Hematopoietic multipotent progenitor cell (in vitro differentiated cells): ENCODE data around the gene PLA2G2E. TPM values are rescaled to one million over a fixed set of nuclear protein-coding genes. Genes with fewer than 3 reads are reported as not detected.
"Not testable (repeated sequence)": the region's sequence is repeated elsewhere in the genome, so short reads cannot be mapped to it uniquely, and the experiment has no call there.

Source experiments
- DNase-seq, 3 donors: peaks; one replicate each; pipeline ENCODE4 v3.0.0-alpha.2; 2011 to 2015; ENCODE audit warnings: low read depth in 2 of 3, low spot score in 2 of 3
- total RNA-seq: library from RNA; depleted of rRNA; stranded (reverse); fragments of >200 nt; gene quantifications from one replicate; pipeline ENCODE4 v1.2.3, GENCODE V29; 2012

Gene PLA2G2E
- total RNA-seq, 1 donor, result not detected

DNA sequence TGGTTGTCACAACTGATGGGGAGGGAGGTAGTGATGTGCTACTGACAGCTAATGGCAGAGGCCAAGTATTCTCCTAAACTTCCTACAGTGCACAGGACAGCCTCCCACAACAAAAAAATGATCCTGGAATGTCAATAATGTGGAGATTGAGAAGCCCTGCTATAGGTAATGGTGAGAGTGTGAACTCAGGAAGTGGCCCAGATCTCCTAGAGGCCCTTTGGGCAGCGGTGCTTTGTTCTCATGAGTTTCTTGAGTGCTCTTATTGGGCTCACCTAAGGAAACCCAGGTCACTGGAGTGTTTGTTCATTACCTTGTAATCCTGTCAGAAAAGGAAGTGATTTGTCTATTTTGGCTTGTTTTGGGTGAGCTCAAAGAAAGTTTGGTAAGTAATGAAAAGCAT, 35.3 kb downstream of the PLA2G2E start:
- DNase-seq, result no peak

- DNase-seq, result no peak
Measured at GRCh38 chr1:19885821-19886220, 37.6 kb downstream of the PLA2G2E start.

DNA sequence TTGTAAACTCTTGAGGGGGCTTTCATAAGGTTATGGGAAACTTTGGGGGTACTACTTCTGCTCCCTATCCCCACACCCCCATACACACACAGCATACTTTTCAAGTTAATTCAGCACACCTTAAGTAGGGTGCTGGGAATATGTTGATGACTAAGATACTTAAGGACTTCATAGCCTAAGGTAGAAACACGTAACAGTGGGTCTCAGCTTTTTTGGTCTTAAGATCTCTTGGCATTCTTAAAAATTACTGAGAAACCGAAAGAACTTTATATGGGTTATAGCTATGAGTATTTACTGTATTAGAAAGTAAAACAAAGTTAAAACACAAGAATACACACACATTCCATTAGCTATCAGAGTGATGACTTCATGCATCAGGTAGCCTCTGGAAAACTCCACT, 39.1 kb downstream of the PLA2G2E start:
- no peak for DNase-seq

DNA sequence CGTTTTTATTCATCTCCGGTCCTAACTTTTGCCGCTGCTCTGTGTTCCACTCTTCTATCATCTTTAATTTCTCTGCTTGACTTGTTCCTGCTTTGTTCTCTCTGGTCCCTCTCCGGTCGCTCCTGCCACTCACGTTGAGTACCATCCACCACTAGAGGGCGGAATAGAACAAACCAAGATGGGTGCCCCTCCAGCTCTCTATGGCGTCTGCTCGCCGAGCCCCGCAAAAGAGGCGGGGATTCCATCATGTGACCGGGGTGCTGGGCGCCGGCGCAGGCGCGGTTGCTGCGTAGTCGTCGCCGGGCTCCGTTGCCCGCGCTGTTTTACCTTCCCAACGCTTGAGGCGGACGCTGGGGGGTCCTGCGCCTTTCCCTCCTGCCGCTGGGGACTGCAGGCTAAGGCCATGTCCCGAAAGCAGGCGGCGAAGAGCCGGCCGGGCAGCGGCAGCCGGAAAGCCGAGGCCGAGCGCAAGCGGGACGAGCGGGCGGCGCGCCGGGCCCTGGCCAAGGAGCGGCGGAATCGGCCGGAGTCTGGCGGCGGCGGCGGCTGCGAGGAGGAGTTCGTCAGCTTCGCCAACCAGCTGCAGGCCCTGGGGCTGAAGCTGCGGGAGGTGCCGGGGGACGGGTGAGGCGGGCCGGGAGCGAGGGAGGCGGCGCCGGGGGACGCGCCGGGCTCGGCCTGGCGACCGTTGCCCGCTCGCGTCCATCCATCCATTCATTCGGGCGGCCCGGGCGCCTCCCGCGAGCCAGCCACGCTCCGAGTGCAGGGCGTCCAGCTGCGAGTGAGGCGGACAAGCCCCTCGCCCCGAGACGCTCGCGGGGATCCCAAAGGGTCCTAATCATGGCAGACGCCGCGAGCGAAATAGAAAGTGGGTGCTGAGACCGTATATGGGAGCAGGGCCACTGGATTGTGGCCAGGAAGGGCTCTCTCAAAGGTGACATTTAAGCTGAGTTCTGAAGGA, 41.0 kb downstream of the PLA2G2E start, which contains the start of gene OTUD3:
Gene OTUD3, plus strand, starts transcription at position 285 of the 961 bp plus-strand sequence. Its CDS starts 119 bp downstream, at position 404.
- DNase-seq, result peak; percentile 88 to 99 (median 98)

DNA sequence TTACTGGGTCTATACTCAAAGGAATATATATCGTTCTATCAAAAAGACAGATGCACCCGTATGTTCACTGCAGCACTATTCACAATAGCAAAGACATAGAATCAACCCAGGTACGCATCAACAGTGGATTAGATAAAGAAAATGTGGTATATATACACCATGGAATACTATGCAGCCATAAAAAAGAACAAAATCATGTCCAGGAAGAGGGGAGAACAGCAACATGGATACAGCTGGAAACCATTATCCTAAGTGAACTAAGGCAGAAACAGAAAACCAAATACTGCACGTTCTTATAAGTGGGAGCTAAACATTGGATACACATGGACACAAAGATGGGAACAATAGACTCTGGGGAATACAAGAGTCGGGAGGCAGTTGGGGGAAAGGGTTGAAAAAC, 42.6 kb downstream of the PLA2G2E start:
- not testable (repeated sequence) for DNase-seq

DNA sequence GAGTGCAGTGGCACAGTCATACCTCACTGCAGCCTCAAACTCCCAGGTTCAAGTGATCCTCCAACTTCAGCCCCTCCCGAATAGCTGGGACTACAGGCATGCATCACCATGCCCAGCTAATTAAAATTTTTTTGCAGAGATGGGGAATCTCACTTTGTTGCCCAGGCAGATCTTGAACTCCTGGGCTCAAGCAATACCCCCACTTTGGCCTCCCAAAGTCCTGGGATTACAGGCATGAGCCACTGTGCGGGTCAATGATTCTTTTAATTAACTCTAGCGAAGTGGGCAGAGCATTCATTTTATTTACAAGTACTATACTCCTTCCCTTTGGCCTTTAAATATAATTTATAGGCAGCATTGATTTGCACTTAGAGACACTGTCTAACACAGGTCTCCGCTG, 43.8 kb downstream of the PLA2G2E start:
- DNase-seq, result no peak

- no peak for DNase-seq
Measured at GRCh38 chr1:19879227-19879626, 44.2 kb downstream of the PLA2G2E start.

DNA sequence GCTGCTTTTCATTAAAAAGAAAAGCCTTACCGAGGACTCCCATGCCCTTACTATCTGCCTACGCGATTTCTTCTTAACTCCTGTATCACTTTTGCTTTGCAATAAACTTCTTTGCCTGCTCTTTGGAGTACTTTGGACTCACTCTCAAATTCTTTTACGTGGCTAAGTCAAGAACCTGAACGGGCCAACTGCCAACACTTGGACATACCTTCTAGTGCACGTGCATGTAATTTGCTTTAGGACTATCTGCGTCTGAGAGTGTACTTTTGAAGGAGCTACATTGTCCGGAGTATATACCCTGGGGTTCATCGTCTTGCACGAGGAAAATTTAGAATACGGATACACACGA, 44.8 kb downstream of the PLA2G2E start:
- DNase-seq, result no peak

DNA sequence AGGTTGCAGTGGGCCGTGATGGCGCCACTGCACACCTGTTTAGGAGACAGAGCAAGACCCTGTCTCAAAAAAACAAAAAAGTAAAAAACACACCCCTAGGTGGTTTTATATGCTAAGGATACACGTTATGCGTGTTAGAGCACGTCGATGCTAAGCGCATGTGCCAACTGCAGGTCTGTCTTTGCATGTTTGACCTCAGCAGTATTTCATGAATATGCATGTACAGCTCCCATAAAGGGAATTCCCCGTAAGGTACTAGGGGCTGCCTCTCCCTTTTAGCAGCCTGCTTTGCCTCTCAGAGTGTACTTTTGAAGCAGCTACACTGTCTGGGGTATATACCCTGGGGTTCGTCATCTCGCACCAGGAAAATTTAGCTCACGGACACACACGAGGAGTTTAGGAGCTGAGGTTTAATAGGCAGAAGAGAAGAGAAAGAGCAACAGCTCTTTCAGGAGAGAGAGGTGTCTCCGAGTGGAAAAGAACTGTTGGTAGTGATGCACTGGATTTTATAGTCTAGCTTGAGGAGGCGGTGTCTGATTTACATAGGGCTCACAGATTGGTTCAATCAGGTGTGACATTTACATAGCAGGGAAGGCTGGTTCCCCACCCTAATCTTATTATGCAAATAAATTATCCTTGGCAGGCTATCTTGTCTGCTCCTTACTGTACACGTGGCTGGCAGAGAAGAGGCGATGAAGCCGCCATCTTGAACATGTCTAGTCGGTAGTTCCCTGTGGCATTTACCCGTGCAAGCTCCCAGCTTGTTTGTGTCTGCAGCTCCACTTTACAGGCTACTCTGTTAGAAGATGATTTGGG, 45.4 kb downstream of the PLA2G2E start:
- DNase-seq, result no peak

GRCh38 chr1:19877181-19877750, 46.2 kb downstream of the PLA2G2E start:
- no peak for DNase-seq

- DNase-seq, result no peak
Measured at GRCh38 chr1:19872190-19872589, 51.2 kb downstream of the PLA2G2E start.

Other genes starting within 250 kb of the PLA2G2E start
- gene TMCO4, start 123.7 kb downstream of the PLA2G2E start, total RNA-seq, result 25.3 TPM
- under 0.01 TPM for gene RNF186, start 108.3 kb downstream of the PLA2G2E start, total RNA-seq
- 2.7 TPM for gene OTUD3, start 41.2 kb downstream of the PLA2G2E start, total RNA-seq
- gene PLA2G2A, start 56.0 kb upstream of the PLA2G2E start, total RNA-seq, result not detected
- not detected for gene PLA2G5, start 146.6 kb upstream of the PLA2G2E start, total RNA-seq
- gene PLA2G2D, start 195.9 kb upstream of the PLA2G2E start, total RNA-seq, result under 0.01 TPM
- gene PLA2G2F, start 215.7 kb upstream of the PLA2G2E start, total RNA-seq, result under 0.01 TPM